LNCAP (cell line): ENCODE measurements around the gene CIAO3.

ENCODE experiments used
- TF ChIP-seq, protein P1 (sequence below): fragments of 450-650 bp; IDR thresholded peaks from 2 replicates; pipeline ENCODE4 v1.5.1; 2017; ENCODE audit warnings: mild to moderate bottlenecking

CIAO3 gene

GRCh38 chr16:766008-766819 is 25.4 kb upstream of the CIAO3 start:
- TF ChIP-seq, protein P1, sequence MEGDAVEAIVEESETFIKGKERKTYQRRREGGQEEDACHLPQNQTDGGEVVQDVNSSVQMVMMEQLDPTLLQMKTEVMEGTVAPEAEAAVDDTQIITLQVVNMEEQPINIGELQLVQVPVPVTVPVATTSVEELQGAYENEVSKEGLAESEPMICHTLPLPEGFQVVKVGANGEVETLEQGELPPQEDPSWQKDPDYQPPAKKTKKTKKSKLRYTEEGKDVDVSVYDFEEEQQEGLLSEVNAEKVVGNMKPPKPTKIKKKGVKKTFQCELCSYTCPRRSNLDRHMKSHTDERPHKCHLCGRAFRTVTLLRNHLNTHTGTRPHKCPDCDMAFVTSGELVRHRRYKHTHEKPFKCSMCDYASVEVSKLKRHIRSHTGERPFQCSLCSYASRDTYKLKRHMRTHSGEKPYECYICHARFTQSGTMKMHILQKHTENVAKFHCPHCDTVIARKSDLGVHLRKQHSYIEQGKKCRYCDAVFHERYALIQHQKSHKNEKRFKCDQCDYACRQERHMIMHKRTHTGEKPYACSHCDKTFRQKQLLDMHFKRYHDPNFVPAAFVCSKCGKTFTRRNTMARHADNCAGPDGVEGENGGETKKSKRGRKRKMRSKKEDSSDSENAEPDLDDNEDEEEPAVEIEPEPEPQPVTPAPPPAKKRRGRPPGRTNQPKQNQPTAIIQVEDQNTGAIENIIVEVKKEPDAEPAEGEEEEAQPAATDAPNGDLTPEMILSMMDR = no peak

DNA sequence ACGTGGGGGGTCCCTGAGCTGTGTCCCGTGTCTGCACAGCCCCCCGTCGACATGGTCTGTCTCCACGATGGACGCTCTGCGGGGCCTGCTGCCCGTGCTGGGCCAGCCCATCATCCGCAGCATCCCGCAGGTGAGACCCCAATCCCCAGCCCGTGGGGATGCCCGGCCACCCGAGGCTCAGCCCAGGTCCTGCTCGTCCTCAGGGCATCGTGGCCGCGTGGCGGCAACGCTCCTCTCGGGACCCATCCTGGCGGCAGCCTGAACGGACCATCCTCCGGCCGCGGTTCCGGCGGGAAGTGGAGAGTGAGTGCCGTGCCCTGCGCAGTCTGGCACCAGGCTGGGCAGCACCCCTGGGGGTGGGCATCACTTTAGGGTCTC is 24.7 kb upstream of the CIAO3 start:
- TF ChIP-seq, protein P1 = no peak

- TF ChIP-seq, protein P1 = no peak
Measured at GRCh38 chr16:764848-765487, 24.2 kb upstream of the CIAO3 start.

GRCh38 chr16:764184-764750 is 23.5 kb upstream of the CIAO3 start:
- TF ChIP-seq, protein P1 = no peak

DNA sequence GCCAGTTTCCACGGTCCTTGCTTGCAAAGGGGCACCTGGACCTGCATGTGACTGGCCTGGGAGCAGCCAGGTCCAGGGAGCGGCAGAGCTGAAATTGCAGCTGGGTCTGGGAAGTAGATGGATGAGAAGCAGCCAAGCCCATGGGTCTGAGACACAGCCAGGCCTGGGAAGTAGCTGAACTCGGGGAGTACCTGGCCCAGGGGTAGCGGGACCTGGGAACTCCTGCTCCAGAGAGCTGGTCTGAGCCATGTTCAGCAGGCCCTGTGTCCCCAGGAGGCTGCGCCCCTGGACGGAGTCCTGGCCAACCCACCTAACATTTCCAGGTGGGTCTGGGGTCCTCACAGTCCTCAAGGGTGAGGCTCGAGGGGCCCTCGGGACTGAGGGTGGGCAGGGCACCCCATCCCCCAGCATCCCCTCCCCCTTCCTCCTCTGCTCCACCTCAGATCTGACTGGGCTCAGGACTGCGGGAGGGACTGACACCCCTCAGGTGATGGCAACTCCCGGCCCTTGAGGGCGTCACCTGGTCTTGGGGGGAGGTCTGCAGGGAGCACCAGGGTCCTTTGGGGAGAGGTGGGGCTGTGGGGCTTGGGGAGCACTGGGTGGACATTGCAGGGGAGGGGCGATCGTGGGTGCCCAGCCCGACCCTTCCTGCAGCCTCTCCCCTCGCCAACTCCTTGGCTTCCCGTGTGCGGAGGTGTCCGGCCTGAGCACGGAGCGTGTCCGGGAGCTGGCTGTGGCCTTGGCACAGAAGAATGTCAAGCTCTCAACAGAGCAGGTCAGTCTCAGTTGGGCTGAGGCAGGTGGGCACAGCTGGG is 22.8 kb upstream of the CIAO3 start:
- TF ChIP-seq, protein P1 = no peak

GRCh38 chr16:762595-763268 is 21.9 kb upstream of the CIAO3 start:
- TF ChIP-seq, protein P1 = no peak
